Neural cell (in vitro differentiated cells): ENCODE measurements around the gene LRRC39. TPM values are rescaled to one million over a fixed set of nuclear protein-coding genes. Genes with fewer than 3 reads are reported as not detected.

Experiments used
- H2AFZ ChIP-seq: fragments of 200-600, 300-800 bp; sonication (generic), shearing (Covaris generic); 2 replicates; pipeline ENCODE4 v1.6.0; 2014; ENCODE audit warnings: low read depth, mild to moderate bottlenecking, antibody characterized with exemption, low read length, moderate library complexity
- H3F3A ChIP-seq: fragments of 200-600 bp; shearing (Covaris generic); 2 replicates; pipeline ENCODE4 v1.6.1; 2016; ENCODE audit warnings: mild to moderate bottlenecking, moderate library complexity, mixed read lengths, antibody characterized with exemption, low read length; ENCODE audit not compliant: insufficient read depth, poor library complexity, severe bottlenecking
- H3K27ac ChIP-seq: fragments of 200-600, 300-800 bp; sonication (generic), shearing (Covaris generic); 2 replicates; pipeline ENCODE4 v1.5.1; 2014; ENCODE audit warnings: mild to moderate bottlenecking, low read length, moderate library complexity
- H3K27me3 ChIP-seq: fragments of 300-800, 200-600 bp; sonication (generic), shearing (Covaris generic); 2 replicates; pipeline ENCODE4 v1.6.0; 2014; ENCODE audit warnings: mild to moderate bottlenecking, low read depth, low read length, moderate library complexity; ENCODE audit not compliant: insufficient read depth
- H3K36me3 ChIP-seq: fragments of 300-800, 200-600 bp; sonication (generic), shearing (Covaris generic); 2 replicates; pipeline ENCODE4 v1.5.1; 2014; ENCODE audit warnings: mild to moderate bottlenecking, antibody characterized with exemption, low read length, moderate library complexity; ENCODE audit not compliant: insufficient read depth
- H3K4me2 ChIP-seq: fragments of 300-800, 200-600 bp; sonication (generic), shearing (Covaris generic); 2 replicates; pipeline ENCODE4 v1.6.0; 2014; ENCODE audit warnings: mild to moderate bottlenecking, low read length
- H3K4me3 ChIP-seq: fragments of 300-800, 200-600 bp; sonication (generic), shearing (Covaris generic); 2 replicates; pipeline ENCODE4 v1.5.1; 2014; ENCODE audit warnings: mild to moderate bottlenecking, low read length, moderate library complexity
- H3K79me2 ChIP-seq: fragments of 200-600 bp; shearing (Covaris generic); replicated peaks from 2 replicates; pipeline ENCODE4 v1.6.0; 2014; ENCODE audit warnings: mild to moderate bottlenecking, low read length, moderate library complexity; ENCODE audit not compliant: insufficient read depth
- H3K9ac ChIP-seq: fragments of 300-800, 200-600 bp; sonication (generic), shearing (Covaris generic); 2 replicates; pipeline ENCODE4 v1.6.1; 2016; ENCODE audit warnings: mild to moderate bottlenecking, low read length, mixed read lengths
- H3K9me2 ChIP-seq: fragments of 200-600 bp; shearing (Covaris generic); 2 replicates; pipeline ENCODE4 v1.6.1; 2016; ENCODE audit warnings: mild to moderate bottlenecking, low read length, mixed read lengths; ENCODE audit not compliant: insufficient read depth
- H3K9me3 ChIP-seq: fragments of 200-600, 300-800 bp; sonication (generic), shearing (Covaris generic); 2 replicates; pipeline ENCODE4 v1.6.1; 2016; ENCODE audit warnings: mild to moderate bottlenecking, mixed run types, low read length, moderate library complexity, mixed read lengths
- H4K20me1 ChIP-seq: fragments of 200-600 bp; shearing (Covaris generic); 2 replicates; pipeline ENCODE4 v1.6.1; 2016; ENCODE audit warnings: mild to moderate bottlenecking, mixed run types; ENCODE audit not compliant: insufficient read depth
- CTCF ChIP-seq: fragments of 450-650 bp; IDR thresholded peaks from 2 replicates; pipeline ENCODE4 v1.5.1; 2014; ENCODE audit warnings: antibody characterized with exemption, mild to moderate bottlenecking, moderate library complexity; ENCODE audit not compliant: poor library complexity, severe bottlenecking
- EP300 ChIP-seq: fragments of 450-650 bp; conservative IDR thresholded peaks from 2 replicates; pipeline ENCODE4 v1.6.1; 2014; ENCODE audit warnings: antibody characterized with exemption, mild to moderate bottlenecking, moderate library complexity; ENCODE audit not compliant: poor library complexity, severe bottlenecking
- EZH2 ChIP-seq: fragments of 200-600, 300-800 bp; shearing (Covaris generic), sonication (generic); IDR thresholded peaks from 2 replicates; pipeline ENCODE4 v1.6.1; 2014; ENCODE audit warnings: antibody characterized with exemption, low read length, borderline replicate concordance, mild to moderate bottlenecking; ENCODE audit not compliant: insufficient read depth, poor library complexity, severe bottlenecking
- MXI1 ChIP-seq: fragments of 450-650 bp; conservative IDR thresholded peaks from 2 replicates; pipeline ENCODE4 v1.6.1; 2014; ENCODE audit warnings: antibody characterized with exemption, mild to moderate bottlenecking; ENCODE audit not compliant: poor library complexity, severe bottlenecking
- POLR2AphosphoS5 ChIP-seq: IDR thresholded peaks from 2 replicates; pipeline ENCODE4 v1.6.1; 2012
- RAD21 ChIP-seq: fragments of 450-650 bp; conservative IDR thresholded peaks from 2 replicates; pipeline ENCODE4 v1.6.1; 2014; ENCODE audit warnings: antibody characterized with exemption, mild to moderate bottlenecking, moderate library complexity
- REST ChIP-seq: IDR thresholded peaks from 2 replicates; pipeline ENCODE4 v1.6.1; 2012; ENCODE audit warnings: borderline replicate concordance
- SMC3 ChIP-seq: fragments of 450-650 bp; conservative IDR thresholded peaks from 2 replicates; pipeline ENCODE4 v1.6.1; 2014; ENCODE audit warnings: antibody characterized with exemption, mild to moderate bottlenecking, moderate library complexity; ENCODE audit not compliant: poor library complexity
- TAF1 ChIP-seq: IDR thresholded peaks from 2 replicates; pipeline ENCODE4 v1.6.1; 2012; ENCODE audit warnings: low read depth
- polyA minus RNA-seq: library from RNA; depleted of rRNA, polyadenylated mRNA; stranded (reverse); fragments of >200 nt; gene quantifications from 2 replicates; pipeline ENCODE4 v1.2.3, GENCODE V29; 2014
- polyA plus RNA-seq: library from polyadenylated mRNA; depleted of rRNA; stranded (reverse); fragments of >200 nt; gene quantifications from 2 replicates; pipeline ENCODE4 v1.2.3, GENCODE V29; 2014

Gene LRRC39
- polyA plus RNA-seq (8.0 and 10.3 TPM in 2 replicates), polyA minus RNA-seq (6.1 and 7.1 TPM in 2 replicates)

GRCh38 chr1:100178091-100178490 is at the start of gene LRRC39:
Gene LRRC39, minus strand, starts transcription at chr1:100178256. Its CDS starts 9,740 bp downstream, at chr1:100168516.
- H3K9me3 ChIP-seq = no peaks in the 10 kb centered on the region
- no peak within 1 kb of the TSS for H3K9ac ChIP-seq
- no peak within 1 kb of the TSS for H3K27ac ChIP-seq
- no peaks in the 10 kb centered on the region for H3K9me2 ChIP-seq
- no peak within 1 kb of the TSS for H2AFZ ChIP-seq
- TF ChIP-seq RAD21 (no peak), EZH2 (no peak), SMC3 (no peak), MXI1 (no peak), TAF1 (no peak), POLR2AphosphoS5 (no peak), EP300 (no peak), REST (no peak), CTCF (no peak)
- no peak within 1 kb of the TSS for H3K4me2 ChIP-seq
- H3K79me2 ChIP-seq = no peaks in the 10 kb centered on the region
- H3F3A ChIP-seq = no peaks in the 10 kb centered on the region
- H3K36me3 ChIP-seq = no peaks in the 10 kb centered on the region
- H4K20me1 ChIP-seq = no peaks in the 10 kb centered on the region
- H3K4me3 ChIP-seq = no peak within 1 kb of the TSS
- H3K27me3 ChIP-seq = no peaks in the 10 kb centered on the region

GRCh38 chr1:100222428-100222827 is 44.4 kb upstream of the LRRC39 start:
- no peak overlapping the region for H3K4me3 ChIP-seq
- TF ChIP-seq EP300 = no peak
- no peak for TF ChIP-seq POLR2AphosphoS5
- TF ChIP-seq CTCF = no peak
- no peak for TF ChIP-seq TAF1
- TF ChIP-seq SMC3 = no peak
- TF ChIP-seq REST = no peak
- no peak for TF ChIP-seq MXI1
- no peak for TF ChIP-seq RAD21
- TF ChIP-seq EZH2 = no peak
- H4K20me1 ChIP-seq = no peaks in the 10 kb centered on the region
- no peaks in the 10 kb centered on the region for H3K27me3 ChIP-seq
- no peak overlapping the region for H2AFZ ChIP-seq
- no peaks in the 10 kb centered on the region for H3K9me2 ChIP-seq
- no peak overlapping the region for H3K9ac ChIP-seq
- no peak overlapping the region for H3K27ac ChIP-seq
- H3K79me2 ChIP-seq = no peaks in the 10 kb centered on the region
- H3K4me2 ChIP-seq = no peak overlapping the region
- no peaks in the 10 kb centered on the region for H3K9me3 ChIP-seq
- H3F3A ChIP-seq = no peaks in the 10 kb centered on the region
- peaks cover 4% of the 10 kb centered on the region for H3K36me3 ChIP-seq
